GM21515 (cell line): ENCODE results near the gene MT1X.
"Not testable (repeated sequence)": the region's sequence is repeated elsewhere in the genome, so short reads cannot be mapped to it uniquely, and the experiment has no call there.

Experiments
- ATAC-seq: cut with Tn5 transposase; IDR thresholded peaks from one replicate; pipeline ENCODE4 v1.9.1; 2021; ENCODE audit not compliant: unreplicated experiment

Gene MT1X

GRCh38 chr16:56708525-56709442, 26.5 kb downstream of the MT1X start:
- no peak for ATAC-seq

- no peak for ATAC-seq
Measured at GRCh38 chr16:56709443-56710040, 27.3 kb downstream of the MT1X start.

DNA sequence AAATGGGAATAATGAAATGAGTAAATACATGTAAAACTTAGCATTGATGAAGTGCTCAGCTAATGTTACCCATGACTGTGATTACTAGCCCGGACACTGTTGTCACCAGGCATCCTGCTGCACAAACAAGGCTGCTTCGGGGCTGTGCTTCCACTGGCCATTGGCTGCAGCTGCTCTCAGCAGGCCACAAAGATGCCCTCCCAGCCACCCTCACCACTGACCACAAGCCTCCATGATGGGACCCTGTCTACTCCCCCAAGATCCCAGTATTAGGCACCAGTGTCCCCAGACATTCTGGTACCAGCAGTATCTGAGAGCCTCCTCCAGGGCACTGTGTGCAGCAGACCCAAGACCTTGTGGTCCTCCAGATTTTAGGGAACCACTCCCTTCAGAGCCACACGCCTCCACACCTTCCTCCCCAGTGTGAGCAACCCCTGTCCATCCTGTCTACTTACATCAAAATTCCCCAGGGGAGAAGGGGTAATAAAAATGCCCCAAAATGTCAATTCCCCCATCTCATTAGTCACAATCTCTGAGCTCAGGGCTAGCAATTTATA, 28.0 kb downstream of the MT1X start:
- no peak for ATAC-seq

GRCh38 chr16:56711862-56712261, 29.6 kb downstream of the MT1X start:
- no peak for ATAC-seq

DNA sequence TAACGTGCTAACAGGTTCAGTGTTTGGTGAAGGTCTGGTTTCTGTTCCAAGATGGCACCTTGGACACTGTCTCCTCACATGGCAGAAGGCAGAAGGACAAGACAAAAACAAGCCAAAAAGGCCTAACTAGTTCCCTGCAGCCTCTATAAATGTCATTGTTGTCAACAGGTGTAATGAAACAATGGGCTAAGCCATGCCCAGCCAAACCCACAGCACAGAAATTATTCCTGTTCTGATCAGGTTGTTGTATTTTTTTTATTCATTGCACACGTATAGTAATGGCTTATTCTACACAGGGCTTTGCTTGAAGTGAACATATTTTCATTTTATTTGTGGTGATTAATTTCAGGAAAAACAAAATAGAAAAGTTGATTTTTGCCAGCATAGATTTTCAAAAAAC, 31.5 kb downstream of the MT1X start:
- no peak for ATAC-seq

DNA sequence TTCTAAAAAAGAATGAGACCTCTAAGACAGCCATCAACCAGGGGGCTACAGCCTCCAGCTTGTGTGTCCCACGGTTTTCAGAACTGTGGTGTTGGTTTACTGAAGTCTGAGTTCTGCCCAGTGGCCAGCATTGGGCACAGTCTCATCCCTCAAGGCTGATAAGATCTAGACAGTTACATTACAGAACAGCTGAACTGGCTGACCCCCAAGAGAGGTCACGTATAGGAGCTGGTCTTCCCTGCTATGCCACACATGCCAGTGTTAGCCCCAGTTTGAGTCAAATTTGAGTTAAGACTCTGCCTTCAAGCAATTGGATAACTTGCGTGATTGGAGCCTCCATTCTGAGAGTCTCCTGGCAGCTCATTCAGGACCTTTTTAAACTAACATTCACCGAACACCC, 32.9 kb downstream of the MT1X start:
- no peak for ATAC-seq

DNA sequence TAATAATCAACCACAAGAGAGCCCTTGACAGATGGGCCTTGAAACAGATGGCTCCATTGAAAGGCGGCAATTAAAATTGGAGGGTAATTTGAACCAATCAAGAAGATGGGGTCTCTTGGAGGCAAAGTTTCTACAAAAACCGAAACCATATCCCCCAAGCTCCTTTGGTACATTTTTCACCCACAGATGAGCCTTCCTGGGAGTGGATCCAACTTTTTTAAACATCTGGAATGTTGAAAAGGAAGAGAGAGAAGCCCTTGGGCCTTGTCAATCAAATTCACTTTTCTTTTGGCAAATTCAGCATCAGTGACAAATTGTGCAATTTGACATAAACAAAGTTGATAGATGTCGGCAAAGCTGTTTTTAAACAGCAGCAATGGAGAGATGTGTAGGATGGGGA, 34.5 kb downstream of the MT1X start:
- ATAC-seq = no peak

DNA sequence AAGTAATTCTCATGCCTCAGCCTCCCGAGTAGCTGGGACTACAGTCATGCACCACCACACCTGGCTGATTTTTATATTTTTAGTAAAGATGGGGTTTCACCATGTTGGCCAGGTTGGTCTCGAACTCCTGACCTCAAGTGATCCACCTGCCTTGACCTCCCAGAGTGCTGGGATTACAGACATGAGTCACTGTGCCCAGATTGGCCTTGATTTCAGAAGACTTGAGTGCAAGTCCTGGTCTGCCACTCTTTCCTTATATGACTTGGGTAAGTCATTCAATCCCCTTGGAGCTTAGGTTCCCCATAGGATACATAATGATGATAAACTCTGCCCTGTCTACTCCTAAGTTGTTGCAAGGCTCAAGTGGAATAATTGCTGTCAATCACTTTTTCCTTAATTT, 35.3 kb downstream of the MT1X start:
- not testable (repeated sequence) for ATAC-seq

DNA sequence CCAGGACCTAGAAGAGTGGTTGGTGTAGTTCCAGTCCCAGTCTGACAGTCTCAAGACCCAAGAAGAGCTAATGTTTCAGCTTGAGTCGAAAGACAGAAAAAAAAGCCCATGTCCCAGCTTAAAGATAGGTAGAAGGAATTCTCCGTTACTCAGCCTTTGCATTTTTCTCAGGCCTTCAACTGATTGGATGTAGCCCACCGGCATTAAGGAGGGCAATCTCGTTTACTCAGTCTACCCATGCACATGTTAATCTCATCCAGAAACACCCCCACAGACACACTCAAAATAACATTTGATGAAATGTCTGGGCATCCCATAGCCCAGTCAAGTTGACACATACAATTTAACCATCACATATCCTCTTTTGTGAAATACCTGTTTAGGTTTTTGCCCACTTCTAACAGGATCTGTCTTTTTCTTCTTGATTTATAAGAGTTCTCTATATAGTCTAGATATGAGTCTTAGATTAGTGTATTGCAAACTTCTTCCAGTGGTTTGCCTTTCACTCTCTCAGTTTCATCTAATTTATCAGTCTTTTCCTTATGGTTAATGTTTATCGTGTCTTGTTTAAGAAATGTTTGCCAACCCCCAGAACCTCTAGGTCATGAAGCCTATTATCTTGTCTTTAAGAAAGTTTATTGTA, 40.1 kb downstream of the MT1X start:
- no peak for ATAC-seq

GRCh38 chr16:56724191-56724590, 41.9 kb downstream of the MT1X start:
- ATAC-seq = no peak

- no peak for ATAC-seq
Measured at GRCh38 chr16:56726283-56726682, 44.0 kb downstream of the MT1X start.

- ATAC-seq = no peak
Measured at GRCh38 chr16:56726926-56727325, 44.7 kb downstream of the MT1X start.

DNA sequence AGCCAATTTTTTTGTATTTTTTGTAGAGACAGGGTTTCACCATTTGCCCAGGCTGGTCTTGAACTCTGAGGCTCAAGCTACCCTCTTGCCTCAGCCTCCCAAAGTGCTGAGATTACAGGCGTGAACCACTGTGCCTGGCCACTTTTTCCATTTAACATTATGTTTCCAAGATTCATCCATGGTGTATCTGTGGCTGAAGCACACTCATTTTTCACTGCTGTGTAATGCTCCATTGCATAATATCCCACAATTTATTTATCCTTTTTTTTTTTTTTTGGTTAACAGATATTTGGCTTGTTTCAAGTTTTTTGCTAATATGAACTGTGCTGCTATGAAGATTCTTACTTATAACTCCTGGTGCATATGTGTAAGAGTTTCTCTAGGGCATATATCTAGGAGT, 45.8 kb downstream of the MT1X start:
- no peak for ATAC-seq

- ATAC-seq = no peak
Measured at GRCh38 chr16:56728980-56729734, 46.9 kb downstream of the MT1X start.

- peak; percentile 90 for ATAC-seq
Measured at GRCh38 chr16:56729735-56730662, 47.7 kb downstream of the MT1X start, which contains the start of gene NUP93. NUP93 (plus strand) TSS chr16:56730129; CDS start chr16:56748248, 18,119 bp downstream.

DNA sequence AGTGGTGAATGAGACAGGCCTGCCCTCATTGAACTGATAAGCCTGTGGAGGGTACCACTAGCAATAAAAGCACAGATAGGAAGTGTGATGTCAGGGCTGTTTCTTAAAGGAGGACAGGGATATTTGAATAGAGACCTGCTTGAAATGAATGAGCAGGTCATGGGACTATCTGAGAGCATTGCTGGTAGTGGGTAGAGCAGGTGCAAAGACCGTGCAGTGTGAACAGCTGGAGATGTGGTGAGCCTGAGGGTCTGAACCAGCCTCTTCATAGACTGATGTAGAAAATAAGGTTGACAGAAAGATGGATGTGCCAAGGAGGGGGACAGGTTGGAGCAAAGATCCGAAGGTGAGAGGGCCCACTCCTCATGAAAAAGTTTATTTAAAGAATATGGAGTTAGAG, 50.1 kb downstream of the MT1X start:
- ATAC-seq = peak; percentile 32

- no peak for ATAC-seq
Measured at GRCh38 chr16:56732832-56733231, 50.6 kb downstream of the MT1X start.
